ENCODE measurements around the gene ZNF488.

Gene ZNF488

DNA sequence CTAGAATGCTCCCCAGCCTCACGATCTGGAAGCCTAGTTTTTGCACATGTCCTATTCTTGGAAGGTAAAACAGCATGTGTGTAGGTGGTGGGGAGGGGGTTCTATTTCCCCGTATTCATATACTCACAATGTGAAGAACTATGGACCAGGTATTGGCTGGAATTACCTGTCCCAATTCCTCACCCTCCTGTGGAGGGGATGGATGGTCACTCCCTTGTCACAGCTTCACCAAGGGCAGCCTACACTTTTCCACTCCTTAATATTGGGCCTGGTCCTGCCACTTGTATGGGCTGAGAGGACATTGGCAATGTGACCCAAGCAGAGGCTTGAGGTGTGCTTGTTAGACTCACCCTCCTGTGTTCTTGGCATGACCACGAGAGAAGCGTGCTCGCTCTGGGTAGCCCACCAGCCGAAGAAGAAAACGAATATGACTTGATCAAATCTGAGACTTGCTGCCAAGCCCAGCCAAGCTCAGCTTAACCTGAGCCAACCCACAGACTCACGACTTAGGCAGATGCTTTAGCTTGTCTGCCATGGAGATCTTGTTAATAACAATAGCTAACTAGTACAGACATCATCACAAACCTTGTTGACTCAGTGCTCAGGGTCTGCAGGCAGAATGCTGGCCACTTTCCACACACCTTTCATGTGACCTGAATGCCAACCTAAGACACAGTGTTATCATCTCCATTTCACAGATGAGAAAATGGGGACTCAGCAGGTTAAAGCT lies 17.2 kb downstream of the ZNF488 start:
- in situ Hi-C loops (cut with HindIII; ENCODE audit: low sequenced_read_pairs), result no loop called here
- H3K4me3 ChIP-seq (ENCODE audit: low read depth, low read length), result no peak overlapping the region
- TF ChIP-seq, protein P1, sequence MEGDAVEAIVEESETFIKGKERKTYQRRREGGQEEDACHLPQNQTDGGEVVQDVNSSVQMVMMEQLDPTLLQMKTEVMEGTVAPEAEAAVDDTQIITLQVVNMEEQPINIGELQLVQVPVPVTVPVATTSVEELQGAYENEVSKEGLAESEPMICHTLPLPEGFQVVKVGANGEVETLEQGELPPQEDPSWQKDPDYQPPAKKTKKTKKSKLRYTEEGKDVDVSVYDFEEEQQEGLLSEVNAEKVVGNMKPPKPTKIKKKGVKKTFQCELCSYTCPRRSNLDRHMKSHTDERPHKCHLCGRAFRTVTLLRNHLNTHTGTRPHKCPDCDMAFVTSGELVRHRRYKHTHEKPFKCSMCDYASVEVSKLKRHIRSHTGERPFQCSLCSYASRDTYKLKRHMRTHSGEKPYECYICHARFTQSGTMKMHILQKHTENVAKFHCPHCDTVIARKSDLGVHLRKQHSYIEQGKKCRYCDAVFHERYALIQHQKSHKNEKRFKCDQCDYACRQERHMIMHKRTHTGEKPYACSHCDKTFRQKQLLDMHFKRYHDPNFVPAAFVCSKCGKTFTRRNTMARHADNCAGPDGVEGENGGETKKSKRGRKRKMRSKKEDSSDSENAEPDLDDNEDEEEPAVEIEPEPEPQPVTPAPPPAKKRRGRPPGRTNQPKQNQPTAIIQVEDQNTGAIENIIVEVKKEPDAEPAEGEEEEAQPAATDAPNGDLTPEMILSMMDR (IDR thresholded peaks at IDR 0.05; ENCODE audit: low read depth, low read length, missing control alignments), result no peak
- no peak for DNase-seq (ENCODE audit: low read depth)

DNA sequence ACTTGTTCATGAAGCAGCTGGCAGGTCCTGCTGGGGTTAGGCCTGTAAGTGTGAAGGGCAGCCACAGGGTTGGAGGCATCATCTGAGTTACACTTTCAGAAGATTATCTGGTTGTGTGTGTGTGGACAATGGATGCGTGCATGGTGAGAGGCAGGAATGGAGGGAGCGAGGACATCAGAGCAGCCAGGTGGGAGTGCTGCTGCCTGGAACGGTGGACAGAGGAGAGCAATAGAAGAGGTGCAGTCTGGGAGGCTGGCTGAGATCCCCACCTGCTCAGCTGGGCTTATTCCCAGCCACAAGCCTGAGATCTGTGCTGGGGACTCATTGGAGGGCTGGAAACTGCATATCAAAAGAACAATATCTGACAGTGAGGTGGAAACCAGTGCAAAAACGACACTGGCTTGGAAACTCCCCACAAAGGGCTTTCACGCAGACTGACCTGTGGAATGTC lies 17.9 kb downstream of the ZNF488 start:
- in situ Hi-C loops (cut with HindIII; ENCODE audit: low sequenced_read_pairs), result no loop called here
- TF ChIP-seq, protein P1 (IDR thresholded peaks at IDR 0.05; ENCODE audit: low read depth, low read length, missing control alignments), result no peak
- H3K4me3 ChIP-seq (ENCODE audit: low read depth, low read length), result no peak overlapping the region
- DNase-seq (ENCODE audit: low read depth), result no peak

DNA sequence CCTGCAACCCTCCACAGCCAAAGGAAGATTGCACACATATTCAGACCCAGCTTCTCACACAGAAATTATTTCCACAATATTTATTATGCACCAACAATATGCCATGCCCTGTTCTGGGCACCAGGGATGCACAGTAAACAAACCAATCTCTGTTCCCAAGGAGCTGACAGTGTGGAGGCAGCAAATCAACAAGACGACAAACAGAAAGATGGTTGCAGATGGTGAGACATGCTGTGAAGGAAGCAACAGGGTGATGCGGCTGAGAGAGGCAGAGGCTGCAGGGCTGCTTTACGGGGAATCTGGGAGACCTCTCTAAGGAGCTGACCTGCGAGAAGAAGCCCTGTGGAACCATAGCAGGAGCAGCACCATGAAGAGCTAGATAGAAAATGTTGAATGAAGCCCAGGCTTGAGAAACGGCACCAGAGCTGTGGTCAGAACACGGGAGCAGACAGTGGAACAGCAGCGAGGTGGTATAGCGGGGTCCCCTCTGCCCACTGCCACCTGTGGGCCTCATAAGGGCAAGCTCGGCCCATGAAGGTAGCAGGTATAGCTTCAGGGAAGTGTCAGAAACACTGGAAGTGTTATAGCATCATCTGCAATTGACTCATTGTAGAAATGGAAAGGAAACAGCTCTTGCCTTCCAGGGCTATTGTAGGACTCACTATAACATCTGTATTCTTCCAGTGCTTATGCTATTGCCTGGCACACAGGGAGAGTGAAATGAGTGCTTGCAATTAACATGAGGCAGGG lies 18.5 kb downstream of the ZNF488 start:
- H3K4me3 ChIP-seq (ENCODE audit: low read depth, low read length), result no peak overlapping the region
- DNase-seq (ENCODE audit: low read depth), result no peak
- TF ChIP-seq, protein P1 (IDR thresholded peaks at IDR 0.05; ENCODE audit: low read depth, low read length, missing control alignments), result no peak
- in situ Hi-C loops (cut with HindIII; ENCODE audit: low sequenced_read_pairs), result no loop called here

DNA sequence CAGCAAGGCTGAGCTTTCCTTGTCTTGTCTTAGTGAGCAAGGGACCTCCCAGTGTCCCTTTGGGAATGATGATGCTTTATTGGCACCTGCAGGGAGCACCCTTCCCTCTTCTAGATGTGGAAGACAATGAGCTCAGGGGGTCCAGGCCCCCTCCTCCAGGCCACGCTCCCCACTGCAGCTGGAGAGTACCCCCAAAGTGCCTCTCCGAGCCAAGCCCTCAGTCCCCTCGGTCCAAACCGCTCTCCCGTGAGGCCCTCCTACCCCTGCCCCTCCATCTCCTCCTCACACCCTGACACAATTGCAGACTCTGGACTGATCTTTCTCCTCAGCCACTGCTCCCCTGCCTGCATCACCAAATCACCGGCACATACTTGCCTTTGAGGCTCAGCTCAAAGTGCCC lies 19.2 kb downstream of the ZNF488 start:
- TF ChIP-seq, protein P1 (IDR thresholded peaks at IDR 0.05; ENCODE audit: low read depth, low read length, missing control alignments), result no peak
- H3K4me3 ChIP-seq (ENCODE audit: low read depth, low read length), result no peak overlapping the region
- no peak for DNase-seq (ENCODE audit: low read depth)
- in situ Hi-C loops (cut with HindIII; ENCODE audit: low sequenced_read_pairs), result no loop called here

DNA sequence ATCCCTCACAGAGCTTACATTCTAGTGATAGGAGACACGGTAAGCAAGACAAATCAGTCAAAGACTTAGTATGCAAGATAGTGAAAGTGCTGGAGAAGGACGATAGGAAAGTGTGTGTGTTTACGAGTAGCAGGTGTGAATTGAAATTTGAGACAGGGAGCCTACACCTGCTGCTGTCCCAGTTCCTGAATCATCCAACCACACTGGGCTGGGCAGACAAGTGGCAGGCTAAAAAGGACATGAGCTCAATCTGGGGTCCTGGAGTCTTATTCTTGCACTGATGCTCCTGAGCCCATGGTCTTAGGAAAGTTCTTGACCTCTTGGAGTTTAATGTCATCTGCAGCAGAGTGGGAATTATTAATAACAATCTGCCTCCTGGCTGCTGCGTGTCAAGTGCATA lies 19.7 kb downstream of the ZNF488 start:
- no peak overlapping the region for H3K4me3 ChIP-seq (ENCODE audit: low read depth, low read length)
- no peak for DNase-seq (ENCODE audit: low read depth)
- TF ChIP-seq, protein P1 (IDR thresholded peaks at IDR 0.05; ENCODE audit: low read depth, low read length, missing control alignments), result no peak
- in situ Hi-C loops (cut with HindIII; ENCODE audit: low sequenced_read_pairs), result no loop called here

DNA sequence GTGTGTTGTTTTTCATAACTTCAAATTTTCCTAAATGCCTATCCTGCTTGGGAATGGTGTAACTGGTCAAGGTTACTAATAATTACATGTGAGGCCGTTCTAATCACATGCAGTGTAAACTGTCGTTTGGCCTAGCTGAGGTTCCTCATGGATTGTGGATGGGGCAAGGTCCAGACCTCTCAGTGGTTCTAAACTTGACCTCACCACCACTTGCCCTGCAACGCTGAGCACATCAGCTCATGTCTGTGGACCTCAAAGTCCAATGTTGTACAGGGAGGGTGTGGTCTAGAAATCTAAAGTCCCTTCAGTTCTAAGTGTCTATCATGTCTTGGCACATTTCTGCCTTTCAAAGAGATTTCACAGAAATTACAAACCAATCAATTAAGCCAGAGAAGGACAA lies 20.3 kb downstream of the ZNF488 start:
- in situ Hi-C loops (cut with HindIII; ENCODE audit: low sequenced_read_pairs), result no loop called here
- DNase-seq (ENCODE audit: low read depth), result no peak
- H3K4me3 ChIP-seq (ENCODE audit: low read depth, low read length), result no peak overlapping the region
- TF ChIP-seq, protein P1 (IDR thresholded peaks at IDR 0.05; ENCODE audit: low read depth, low read length, missing control alignments), result no peak
